Vagina (tissue), 2 donors: ENCODE results near the gene SPOCD1. TPM values are rescaled to one million over a fixed set of nuclear protein-coding genes. Genes with fewer than 3 reads are reported as not detected.
"Not testable (repeated sequence)": the region's sequence is repeated elsewhere in the genome, so short reads cannot be mapped to it uniquely, and the experiment has no call there.

ENCODE experiments used
- DNase-seq, 2 donors: peaks; one replicate each; pipeline ENCODE4 v3.0.0-alpha.2; 2017; ENCODE audit errors: extremely low spot score in 2 of 2
- H3K27ac ChIP-seq: fragments of 200-600 bp; sonication (generic); one replicate; pipeline ENCODE4 v1.5.1; 2019
- H3K27me3 ChIP-seq: fragments of 200-600 bp; sonication (generic); one replicate; pipeline ENCODE4 v1.5.1; 2019
- H3K36me3 ChIP-seq, 2 donors: fragments of 200-600 bp; sonication (generic); one replicate each; pipeline ENCODE4 v1.5.1; 2017 to 2019
- H3K4me1 ChIP-seq: fragments of 200-600 bp; sonication (generic); one replicate; pipeline ENCODE4 v1.5.1; 2019
- H3K4me3 ChIP-seq, 2 donors: fragments of 200-600 bp; sonication (generic); 1 replicate in 1 of 2; 2 replicates in 1 of 2; pipeline ENCODE4 v1.5.1; 2016 to 2019
- H3K9me3 ChIP-seq: fragments of 200-600 bp; sonication (generic); one replicate; pipeline ENCODE4 v1.5.1; 2019
- CTCF ChIP-seq, 3 experiments: fragments of 450-650 bp in 2 of 3; fragments of 200-600 bp in 1 of 3; sonication (generic) in 1 of 3; IDR thresholded peaks; one replicate each; pipeline ENCODE4 v1.5.1; 2017 to 2019; ENCODE audit warnings: antibody characterized with exemption in 3 of 3, mild to moderate bottlenecking in 2 of 3, moderate library complexity in 2 of 3
- POLR2A ChIP-seq, 2 donors: fragments of 450-650 bp; IDR thresholded peaks; one replicate each; pipeline ENCODE4 v1.6.1; 2017; ENCODE audit warnings: antibody characterized with exemption in 2 of 2, mild to moderate bottlenecking in 2 of 2, moderate library complexity in 2 of 2
- POLR2AphosphoS5 ChIP-seq, 2 donors: sonication (generic); formaldehyde crosslinking; IDR thresholded peaks; one replicate each; pipeline ENCODE4 v1.9.0; 2017; ENCODE audit warnings: antibody characterized with exemption in 2 of 2, mild to moderate bottlenecking in 2 of 2, low read depth in 1 of 2; ENCODE audit not compliant: insufficient read depth in 1 of 2
- intact Hi-C: fragments of 100-400 bp; cut with DNase I; formaldehyde crosslinking; loops from one replicate; pipeline ENCODE4 v1.15.1; 2023
- total RNA-seq: library from RNA; depleted of rRNA; stranded (reverse); fragments of >200 nt; gene quantifications from one replicate; pipeline ENCODE4 v1.2.3, GENCODE V29; 2016

The SPOCD1 gene
- total RNA-seq, 1 donor from 2014 or later = 4.2 TPM

DNA sequence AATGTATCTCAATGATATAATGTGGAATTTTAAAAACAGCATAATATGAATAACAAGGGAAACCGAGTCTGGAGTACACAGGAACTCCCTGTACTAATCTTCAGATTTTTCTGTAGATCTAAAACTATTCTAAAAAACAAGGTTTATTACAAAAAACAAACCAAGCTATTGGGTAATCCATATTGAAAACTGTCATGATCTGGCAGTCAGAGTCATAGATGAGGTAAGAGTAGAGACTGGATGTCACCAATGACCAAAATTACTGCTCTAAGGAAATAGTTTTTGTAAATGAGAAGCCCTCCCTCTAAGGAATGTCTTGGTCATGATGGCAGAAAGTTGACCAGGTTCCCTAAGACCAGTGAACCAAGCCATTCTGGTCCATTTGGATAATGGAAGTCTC is 2.4 kb upstream of the SPOCD1 start:
- no peaks in the 10 kb centered on the region for H3K9me3 ChIP-seq
- H3K27ac ChIP-seq = no peak overlapping the region
- H3K4me1 ChIP-seq = no peaks in the 10 kb centered on the region
- DNase-seq = no peak
- no peaks in the 10 kb centered on the region for H3K27me3 ChIP-seq
- intact Hi-C loops = loop anchor here (10.0 kb wide), 1 partner anchor 147 kb away; no protein-coding TSS in a partner anchor
- H3K36me3 ChIP-seq = no peaks in the 10 kb centered on the region
- no peak overlapping the region for H3K4me3 ChIP-seq
- TF ChIP-seq CTCF (IDR thresholded peaks at IDR 0.05) = no peak
- TF ChIP-seq POLR2AphosphoS5 (IDR thresholded peaks at IDR 0.05; ENCODE audit: insufficient read depth in 1 of 2, low read depth in 1 of 2) = no peak
- TF ChIP-seq POLR2A (IDR thresholded peaks at IDR 0.05) = no peak

GRCh38 chr1:31816947-31817346 is 1.1 kb upstream of the SPOCD1 start:
- not testable (repeated sequence) for H3K9me3 ChIP-seq, DNase-seq, H3K4me3 ChIP-seq, H3K27ac ChIP-seq, H3K4me1 ChIP-seq, H3K27me3 ChIP-seq, H3K36me3 ChIP-seq
- intact Hi-C loops = loop anchor here (10.0 kb wide), 1 partner anchor 148 kb away; no protein-coding TSS in a partner anchor

GRCh38 chr1:31816501-31816900 is 679 bp upstream of the SPOCD1 start:
- H3K27ac ChIP-seq, H3K4me1 ChIP-seq, H3K4me3 ChIP-seq, DNase-seq, H3K27me3 ChIP-seq, H3K9me3 ChIP-seq, H3K36me3 ChIP-seq: not testable (repeated sequence)
- intact Hi-C loops = loop anchor here (10.0 kb wide), 1 partner anchor 148 kb away; no protein-coding TSS in a partner anchor

DNA sequence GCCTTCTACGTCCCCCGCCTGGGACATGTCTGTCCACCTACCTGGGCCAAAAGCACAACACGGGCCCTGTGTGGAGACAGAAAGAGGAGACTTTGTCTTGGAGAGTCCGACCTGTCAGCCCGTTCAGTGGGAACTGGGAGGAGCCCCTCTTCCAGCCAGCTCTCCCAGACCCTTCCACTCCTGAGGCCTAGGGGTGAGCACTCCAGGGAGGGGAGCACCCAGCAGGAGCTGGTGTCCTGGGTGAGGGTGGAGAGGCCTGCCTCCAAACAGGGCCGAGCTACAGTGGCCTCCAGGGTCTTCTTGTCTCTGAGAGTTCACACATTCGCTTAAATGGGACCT is 546 bp downstream of the SPOCD1 start:
- peak in 1 of 2 donors; percentile 55 for DNase-seq
- Histone ChIP-seq H3K4me1 (no peaks in the 10 kb centered on the region), H3K27me3 (no peaks in the 10 kb centered on the region), H3K36me3 (no peaks in the 10 kb centered on the region), H3K27ac (no peak overlapping the region), H3K9me3 (no peaks in the 10 kb centered on the region), H3K4me3 (no peak overlapping the region)
- no peak for TF ChIP-seq CTCF (IDR thresholded peaks at IDR 0.05)
- TF ChIP-seq POLR2AphosphoS5 (IDR thresholded peaks at IDR 0.05; ENCODE audit: insufficient read depth in 1 of 2, low read depth in 1 of 2) = no peak
- no peak for TF ChIP-seq POLR2A (IDR thresholded peaks at IDR 0.05)
- intact Hi-C loops = loop anchor here (10.0 kb wide), 1 partner anchor 150 kb away; no protein-coding TSS in a partner anchor

DNA sequence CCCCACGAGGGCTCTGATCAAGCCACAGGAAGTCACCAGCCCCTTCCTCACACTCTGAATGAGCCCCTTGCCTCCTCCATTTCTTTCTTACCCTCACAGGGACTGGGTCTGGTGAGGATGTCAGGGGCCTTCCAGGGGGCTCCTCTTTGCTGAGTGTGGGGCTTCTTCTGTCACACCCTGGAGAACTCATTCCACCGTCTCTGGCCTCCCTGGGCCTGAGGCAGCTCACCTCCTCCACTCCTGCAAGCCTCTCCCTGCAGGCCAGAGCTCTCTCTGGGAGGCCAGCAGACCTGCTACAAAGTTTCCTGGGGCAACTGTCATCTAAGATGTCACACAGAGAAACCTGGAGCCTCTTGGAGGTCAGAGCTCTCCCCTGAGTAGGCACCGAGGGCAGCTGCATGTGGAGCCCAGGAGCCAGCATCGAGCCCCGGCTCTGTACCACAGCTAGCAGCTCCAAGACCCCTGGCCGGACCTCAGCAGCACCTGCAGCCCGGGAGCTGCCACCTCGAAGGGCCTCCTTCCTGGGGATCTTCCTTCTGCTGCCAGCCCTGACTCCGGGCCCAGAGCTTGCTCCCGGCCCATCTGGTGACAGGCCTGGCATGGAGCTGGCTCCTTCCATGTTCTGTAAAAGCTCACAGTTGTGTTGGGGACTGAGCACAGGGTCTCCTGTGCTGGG is 1.1 kb downstream of the SPOCD1 start:
- intact Hi-C loops = loop anchor here (10.0 kb wide), 1 partner anchor 150 kb away; no protein-coding TSS in a partner anchor
- Histone ChIP-seq H3K27me3 (no peaks in the 10 kb centered on the region), H3K9me3 (no peaks in the 10 kb centered on the region), H3K4me1 (no peaks in the 10 kb centered on the region), H3K36me3 (no peaks in the 10 kb centered on the region), H3K4me3 (no peak overlapping the region), H3K27ac (no peak overlapping the region)
- DNase-seq = peak in 1 of 2 donors; percentile 90
- TF ChIP-seq POLR2A (IDR thresholded peaks at IDR 0.05) = no peak

DNA sequence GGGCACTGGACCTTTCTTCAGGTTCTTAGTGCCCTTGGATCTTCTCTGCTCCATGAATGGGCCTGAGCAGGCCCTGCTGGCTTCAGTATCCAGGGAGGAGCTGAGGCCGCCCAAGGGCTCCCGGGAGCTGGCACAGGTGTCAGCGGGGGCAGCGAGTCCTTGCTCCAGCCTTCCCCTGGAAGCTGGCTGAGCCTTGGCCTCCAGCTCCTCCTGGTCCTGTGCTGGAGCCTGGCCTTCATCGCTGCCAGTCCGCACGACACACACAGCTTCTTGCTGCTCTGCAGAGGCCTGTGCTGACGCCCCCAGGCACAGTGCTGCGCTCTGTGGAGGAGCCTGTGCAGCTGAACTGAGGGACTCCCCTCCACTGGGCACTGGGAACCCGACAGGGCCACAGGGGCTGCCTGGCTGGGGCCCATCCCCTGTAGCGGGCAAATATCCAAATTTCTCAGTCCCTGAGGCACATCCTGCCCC is 1.7 kb downstream of the SPOCD1 start:
- H3K27ac ChIP-seq = no peak overlapping the region
- H3K4me3 ChIP-seq = no peak overlapping the region
- peak in 1 of 2 donors; percentile 74 for DNase-seq
- no peaks in the 10 kb centered on the region for H3K4me1 ChIP-seq
- H3K36me3 ChIP-seq = no peaks in the 10 kb centered on the region
- no peaks in the 10 kb centered on the region for H3K9me3 ChIP-seq
- TF ChIP-seq POLR2A (IDR thresholded peaks at IDR 0.05) = no peak
- no peak for TF ChIP-seq CTCF (IDR thresholded peaks at IDR 0.05)
- TF ChIP-seq POLR2AphosphoS5 (IDR thresholded peaks at IDR 0.05; ENCODE audit: insufficient read depth in 1 of 2, low read depth in 1 of 2) = no peak
- intact Hi-C loops = loop anchor here (10.0 kb wide), 1 partner anchor 151 kb away; no protein-coding TSS in a partner anchor
- no peaks in the 10 kb centered on the region for H3K27me3 ChIP-seq
